NCI-H510A treated with DMSO at 0.1 percent for 48 hours (cell line): ENCODE results near the gene BBS1.
"Not testable (repeated sequence)": the region's sequence is repeated elsewhere in the genome, so short reads cannot be mapped to it uniquely, and the experiment has no call there.

Experiments used
- DNase-seq: peaks from one replicate; lab custom pipeline; 2025; lab: John Stamatoyannopoulos, UW

The BBS1 gene

GRCh38 chr11:66579017-66579606 lies 68.7 kb downstream of the BBS1 start:
- peak; percentile 23 for DNase-seq

GRCh38 chr11:66580803-66581202 lies 70.4 kb downstream of the BBS1 start:
- no peak for DNase-seq

- DNase-seq: no peak
These were observed 70.8 kb downstream of the BBS1 start for GRCh38 chr11:66581261-66581660.

- DNase-seq: not testable (repeated sequence)
These were observed 72.2 kb downstream of the BBS1 start for GRCh38 chr11:66582565-66583147.
